T-helper 17 cell (primary cell): ENCODE data around the gene IRF1. TPM values are rescaled to one million over a fixed set of nuclear protein-coding genes. Genes with fewer than 3 reads are reported as not detected.

ENCODE experiments used
- ATAC-seq: fragments of 150-1000 bp; cut with Tn5 transposase; 2 replicates; pipeline ENCODE4 v1.10.0; 2021; ENCODE audit warnings: mild to moderate bottlenecking, moderate library complexity
- DNase-seq, 3 donors: peaks; one replicate each; pipeline versions ENCODE4 v3.0.0 to v3.0.0-alpha.2; 2020 to 2021
- H3K9me3 ChIP-seq: one replicate; pipeline ENCODE4 v1.7.0; 2013; ENCODE audit warnings: low read length, mild to moderate bottlenecking; ENCODE audit not compliant: control insufficient read depth, poor library complexity, severe bottlenecking
- H3K27ac Mint-ChIP-seq: one replicate; pipeline ENCODE4 v1.8.0; 2022; ENCODE audit warnings: mild to moderate bottlenecking, moderate library complexity, mixed read lengths
- H3K27me3 Mint-ChIP-seq: one replicate; pipeline ENCODE4 v1.8.0; 2022; ENCODE audit warnings: mixed read lengths
- H3K36me3 Mint-ChIP-seq: one replicate; pipeline ENCODE4 v1.8.0; 2022; ENCODE audit warnings: low read depth, mixed read lengths
- H3K4me1 Mint-ChIP-seq: one replicate; pipeline ENCODE4 v1.8.0; 2022; ENCODE audit warnings: mild to moderate bottlenecking, mixed read lengths
- H3K4me3 Mint-ChIP-seq: one replicate; pipeline ENCODE4 v1.8.0; 2022; ENCODE audit warnings: mild to moderate bottlenecking, moderate library complexity, mixed read lengths
- total RNA-seq, 4 donors: library from RNA in 2 of 4; stranded (reverse) in 2 of 4; gene quantifications; one replicate each; pipeline ENCODE4 v1.2.3 and lab custom pipeline; 2022 to 2026

The IRF1 gene
- total RNA-seq, 2 donors from 2014 or later, result 590 to 639 TPM

DNA sequence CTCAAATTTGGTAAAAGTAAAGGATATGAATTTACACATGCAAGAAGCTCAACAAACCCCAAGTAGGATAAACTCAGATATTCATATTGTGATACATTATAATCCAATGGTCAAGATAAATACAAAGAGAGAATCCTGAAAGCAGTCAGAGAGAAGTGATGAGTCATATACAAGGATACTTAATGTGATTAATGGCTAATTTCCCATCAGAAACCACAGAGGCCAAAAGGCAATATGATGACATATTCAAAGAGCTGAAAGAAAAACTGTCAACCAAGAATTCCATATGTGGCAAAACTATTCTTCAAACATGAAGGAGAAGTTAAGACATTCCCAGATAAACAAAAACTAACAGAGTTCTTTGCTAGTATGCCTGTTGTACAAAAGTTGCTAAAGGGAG is 19.5 kb upstream of the IRF1 start:
- peaks cover 2% of the 10 kb centered on the region for H3K4me1 Mint-ChIP-seq
- DNase-seq (no peak), ATAC-seq (no peak)
- H3K4me3 Mint-ChIP-seq, result no peak overlapping the region
- H3K9me3 ChIP-seq, result no peaks in the 10 kb centered on the region
- no peaks in the 10 kb centered on the region for H3K36me3 Mint-ChIP-seq
- H3K27me3 Mint-ChIP-seq, result peaks cover 16% of the 10 kb centered on the region
- no peak overlapping the region for H3K27ac Mint-ChIP-seq

DNA sequence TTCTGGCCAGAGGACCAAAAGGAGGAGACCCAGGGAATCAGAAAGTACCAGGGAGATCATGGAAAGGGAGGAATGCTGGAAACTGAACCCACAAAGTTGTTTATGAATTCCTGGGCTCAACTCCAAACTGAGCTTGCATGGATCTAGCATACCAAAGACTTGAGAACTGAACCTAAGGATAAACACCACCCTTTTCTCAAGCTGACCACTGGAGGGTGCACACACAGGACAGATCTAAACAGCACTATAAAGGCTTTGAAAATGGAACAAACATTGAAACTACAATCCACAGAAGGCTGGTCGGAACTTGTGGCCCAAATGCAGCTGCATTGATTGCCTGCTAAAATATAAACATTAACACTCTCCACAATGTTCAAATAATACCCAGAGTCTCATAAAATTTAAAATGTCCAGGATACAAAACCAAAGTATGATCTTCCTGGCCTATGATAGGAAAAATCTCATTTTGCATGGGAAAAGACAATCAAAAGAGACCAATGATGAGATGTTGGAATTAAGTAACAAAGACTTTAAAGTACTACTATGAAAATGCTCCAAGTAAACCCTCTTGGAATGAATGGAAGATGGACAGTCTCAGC is 15.6 kb upstream of the IRF1 start:
- ATAC-seq (peak; percentile 44), DNase-seq (no peak)
- no peak overlapping the region for H3K4me3 Mint-ChIP-seq
- H3K9me3 ChIP-seq, result no peaks in the 10 kb centered on the region
- peaks cover 16% of the 10 kb centered on the region for H3K27me3 Mint-ChIP-seq
- no peak overlapping the region for H3K27ac Mint-ChIP-seq
- H3K36me3 Mint-ChIP-seq, result peaks cover 4% of the 10 kb centered on the region
- H3K4me1 Mint-ChIP-seq, result peaks cover 4% of the 10 kb centered on the region

GRCh38 chr5:132505641-132506040 is 15.1 kb upstream of the IRF1 start:
- Mint-ChIP-seq H3K27ac (no peak overlapping the region), H3K4me3 (no peak overlapping the region), H3K36me3 (peaks cover 4% of the 10 kb centered on the region), H3K4me1 (peaks cover 9% of the 10 kb centered on the region), H3K27me3 (peaks cover 16% of the 10 kb centered on the region)
- DNase-seq (no peak), ATAC-seq (no peak)
- no peaks in the 10 kb centered on the region for H3K9me3 ChIP-seq

GRCh38 chr5:132504746-132505145 is 14.2 kb upstream of the IRF1 start:
- H3K27ac Mint-ChIP-seq, result no peak overlapping the region
- ATAC-seq, result no peak
- no peaks in the 10 kb centered on the region for H3K9me3 ChIP-seq

GRCh38 chr5:132503244-132503643 is 12.7 kb upstream of the IRF1 start:
- peaks cover 9% of the 10 kb centered on the region for H3K27me3 Mint-ChIP-seq
- ATAC-seq, result no peak
- DNase-seq, result no peak
- H3K4me3 Mint-ChIP-seq, result no peak overlapping the region
- H3K9me3 ChIP-seq, result no peaks in the 10 kb centered on the region
- no peak overlapping the region for H3K27ac Mint-ChIP-seq
- peaks cover 4% of the 10 kb centered on the region for H3K36me3 Mint-ChIP-seq
- H3K4me1 Mint-ChIP-seq, result peaks cover 26% of the 10 kb centered on the region

More at GRCh38 chr5:132504746-132505145, 14.2 kb upstream of the IRF1 start:
- Mint-ChIP-seq H3K4me3 (no peak overlapping the region), H3K4me1 (peaks cover 16% of the 10 kb centered on the region), H3K27me3 (peaks cover 16% of the 10 kb centered on the region), H3K36me3 (peaks cover 4% of the 10 kb centered on the region)
- no peak for DNase-seq

DNA sequence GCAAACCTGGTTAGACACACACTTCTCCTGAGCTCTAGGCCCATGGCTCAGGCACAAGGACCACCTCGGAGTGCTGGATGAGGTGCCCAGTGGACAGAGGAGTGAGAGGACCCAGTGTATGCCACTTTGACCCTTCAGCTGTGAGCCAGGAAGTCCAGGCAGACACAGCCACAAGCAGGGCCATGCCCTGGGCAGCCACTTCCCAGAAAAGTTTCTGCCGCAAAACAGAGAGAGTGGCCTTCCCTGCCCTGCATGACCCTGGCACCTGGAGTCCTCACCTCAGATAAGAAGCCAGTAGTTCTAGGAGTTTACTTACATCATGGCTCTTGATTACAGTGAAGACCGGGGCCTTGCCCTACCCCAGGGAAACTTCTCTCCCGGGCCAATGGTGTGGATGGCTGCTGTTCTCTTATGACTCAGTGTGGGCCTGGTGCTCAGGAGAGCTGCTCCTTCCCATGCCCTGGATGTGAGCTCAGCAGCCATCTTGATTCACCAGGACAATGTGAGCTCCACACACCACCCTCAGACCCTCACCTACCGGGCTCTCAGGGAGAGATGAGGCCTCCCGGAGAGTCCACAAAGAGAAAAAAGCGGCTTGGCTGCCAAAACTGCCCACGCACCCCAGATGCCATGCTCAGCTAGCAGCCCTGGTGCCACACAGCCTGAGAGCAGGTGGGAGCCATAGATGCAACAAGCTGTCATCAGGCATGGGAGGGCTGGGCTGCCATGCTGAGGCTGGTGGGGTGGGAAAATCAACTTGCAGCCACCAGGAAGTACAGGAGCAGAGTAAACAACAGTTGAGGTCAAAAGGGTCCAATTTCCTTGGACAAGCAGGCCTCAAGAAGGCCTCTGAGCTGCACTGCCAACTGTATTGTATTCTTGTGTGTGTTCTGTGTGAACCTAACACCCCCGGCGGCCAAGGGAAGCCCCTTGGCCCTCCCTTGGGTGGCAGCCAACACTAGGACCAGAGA is 11.7 kb upstream of the IRF1 start:
- H3K4me3 Mint-ChIP-seq, result no peak overlapping the region

GRCh38 chr5:132501629-132501956 is 11.0 kb upstream of the IRF1 start:
- Mint-ChIP-seq H3K27me3 (peaks cover 8% of the 10 kb centered on the region), H3K36me3 (peaks cover 4% of the 10 kb centered on the region), H3K4me1 (peaks cover 35% of the 10 kb centered on the region), H3K27ac (peak overlapping the region; percentile 54), H3K4me3 (no peak overlapping the region)
- DNase-seq (no peak), ATAC-seq (no peak)
- no peaks in the 10 kb centered on the region for H3K9me3 ChIP-seq

More for the DNA sequence above, 11.7 kb upstream of the IRF1 start:
- ATAC-seq (no peak), DNase-seq (no peak)
- Mint-ChIP-seq H3K36me3 (peaks cover 4% of the 10 kb centered on the region), H3K4me1 (peaks cover 33% of the 10 kb centered on the region), H3K27me3 (peaks cover 9% of the 10 kb centered on the region), H3K27ac (no peak overlapping the region)
- H3K9me3 ChIP-seq, result no peaks in the 10 kb centered on the region

GRCh38 chr5:132500931-132501628 is 10.5 kb upstream of the IRF1 start:
- peak; percentile 38 for ATAC-seq
- peaks cover 3% of the 10 kb centered on the region for H3K27me3 Mint-ChIP-seq

GRCh38 chr5:132500244-132500930 is 9.8 kb upstream of the IRF1 start:
- DNase-seq (no peak), ATAC-seq (no peak)
- H3K27ac Mint-ChIP-seq, result peak overlapping the region; percentile 54
- H3K27me3 Mint-ChIP-seq, result no peaks in the 10 kb centered on the region
- H3K36me3 Mint-ChIP-seq, result peaks cover 4% of the 10 kb centered on the region
- H3K9me3 ChIP-seq, result no peaks in the 10 kb centered on the region
- peaks cover 36% of the 10 kb centered on the region for H3K4me1 Mint-ChIP-seq
- no peak overlapping the region for H3K4me3 Mint-ChIP-seq

More at GRCh38 chr5:132500931-132501628, 10.5 kb upstream of the IRF1 start:
- Mint-ChIP-seq H3K27ac (peak overlapping the region; percentile 54), H3K4me3 (no peak overlapping the region), H3K4me1 (peaks cover 38% of the 10 kb centered on the region), H3K36me3 (peaks cover 4% of the 10 kb centered on the region)
- H3K9me3 ChIP-seq, result no peaks in the 10 kb centered on the region
- peak; percentile 53 to 62 (median 58) for DNase-seq

GRCh38 chr5:132499440-132500243 is 9.1 kb upstream of the IRF1 start:
- no peak for ATAC-seq
- DNase-seq, result no peak
- Mint-ChIP-seq H3K27ac (peak overlapping the region; percentile 54), H3K4me3 (no peak overlapping the region), H3K36me3 (peaks cover 4% of the 10 kb centered on the region), H3K4me1 (peaks cover 37% of the 10 kb centered on the region), H3K27me3 (no peaks in the 10 kb centered on the region)
- H3K9me3 ChIP-seq, result no peaks in the 10 kb centered on the region

DNA sequence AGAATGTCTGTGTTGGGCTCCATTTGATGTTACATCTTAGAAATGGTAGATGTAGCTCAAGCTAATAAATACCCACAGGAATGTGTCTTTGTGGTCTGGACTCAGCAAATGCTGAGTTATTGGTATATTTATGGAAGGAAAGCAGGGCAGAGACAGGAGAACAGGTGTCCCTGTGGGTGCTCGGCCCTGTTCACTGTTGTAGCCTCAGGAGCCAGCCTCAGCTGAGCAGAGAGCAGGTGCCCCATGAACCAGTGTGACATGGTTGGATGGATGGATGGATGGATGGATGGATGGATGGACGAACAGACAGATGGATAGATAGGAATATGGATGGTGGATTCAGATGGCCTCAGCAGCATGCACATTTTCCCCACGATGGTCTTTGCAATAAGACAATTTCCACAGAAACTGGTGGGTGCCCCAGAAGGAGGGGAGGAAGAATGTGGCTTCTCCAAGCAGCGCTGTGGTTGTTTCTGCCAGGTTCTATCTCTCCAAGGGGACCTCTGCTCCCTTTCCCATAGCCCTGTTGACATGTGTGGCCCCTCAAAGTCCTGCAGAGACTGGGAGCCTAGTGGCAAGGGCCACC is 8.2 kb upstream of the IRF1 start:
- H3K4me1 Mint-ChIP-seq, result peaks cover 46% of the 10 kb centered on the region
- H3K27me3 Mint-ChIP-seq, result no peaks in the 10 kb centered on the region
- ATAC-seq (no peak), DNase-seq (no peak)
- H3K9me3 ChIP-seq, result no peaks in the 10 kb centered on the region
- H3K27ac Mint-ChIP-seq, result peak overlapping the region; percentile 54
- H3K4me3 Mint-ChIP-seq, result no peak overlapping the region
- peaks cover 4% of the 10 kb centered on the region for H3K36me3 Mint-ChIP-seq

DNA sequence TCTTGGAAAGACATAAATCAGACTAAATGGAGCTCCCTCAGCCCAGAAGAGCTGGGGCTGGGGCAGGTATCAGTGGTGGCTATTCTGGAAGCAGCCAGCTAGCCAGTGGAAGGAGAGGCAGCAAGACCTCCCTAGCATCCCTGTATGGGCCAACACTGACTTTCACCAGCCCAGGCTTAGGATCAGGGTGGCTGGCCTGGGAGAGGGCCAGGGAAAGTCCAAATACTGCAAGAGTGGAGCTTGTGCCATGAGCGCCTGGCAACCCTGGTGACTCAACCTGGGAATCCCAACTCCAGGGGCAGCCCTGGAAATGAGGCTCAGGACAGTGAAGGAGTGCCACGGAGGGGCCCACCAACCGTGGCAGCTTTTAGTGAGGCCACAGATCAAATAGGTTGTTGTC is 7.6 kb upstream of the IRF1 start:
- peak overlapping the region; percentile 100 for H3K27ac Mint-ChIP-seq
- ATAC-seq (no peak), DNase-seq (peak in 2 of 3 donors; percentile 2 to 16)
- H3K9me3 ChIP-seq, result no peaks in the 10 kb centered on the region
- H3K27me3 Mint-ChIP-seq, result no peaks in the 10 kb centered on the region
- peaks cover 52% of the 10 kb centered on the region for H3K4me1 Mint-ChIP-seq
- H3K4me3 Mint-ChIP-seq, result no peak overlapping the region
- H3K36me3 Mint-ChIP-seq, result peaks cover 1% of the 10 kb centered on the region
